HL-60 (cell line): ENCODE data around the gene SFMBT2.

Source experiments
- DNase-seq, 2 experiments: peaks; one replicate each; pipeline ENCODE4 v3.0.0-alpha.2; 2010 to 2020; ENCODE audit warnings: low read depth in 1 of 2, low spot score in 1 of 2
- H3K27ac ChIP-seq: fragments of 250-450 bp; sonication (Bioruptor Pico); replicated peaks from 2 replicates; pipeline ENCODE4 v1.5.1; 2020; ENCODE audit warnings: mild to moderate bottlenecking, moderate library complexity
- H3K27me3 ChIP-seq: fragments of 250-450 bp; sonication (Bioruptor Pico); 2 replicates; pipeline ENCODE4 v1.5.1; 2021; ENCODE audit warnings: mild to moderate bottlenecking, moderate library complexity; ENCODE audit not compliant: insufficient read depth, poor library complexity, severe bottlenecking
- H3K4me3 ChIP-seq: replicated peaks from 2 replicates; pipeline ENCODE4 v1.5.1; 2011; ENCODE audit warnings: mild to moderate bottlenecking, control low read depth, low read length; ENCODE audit not compliant: insufficient read depth
- CTCF ChIP-seq: IDR thresholded peaks from one replicate; pipeline ENCODE4 v1.5.1; 2011; ENCODE audit warnings: low read length, control low read depth, inconsistent platforms; ENCODE audit not compliant: insufficient read depth
- GABPA ChIP-seq: IDR thresholded peaks from 2 replicates; pipeline ENCODE4 v1.6.1; 2012; ENCODE audit warnings: low read depth
- POLR2AphosphoS5 ChIP-seq: IDR thresholded peaks from 2 replicates; pipeline ENCODE4 v1.6.1; 2012; ENCODE audit warnings: low read depth
- SPI1 ChIP-seq: IDR thresholded peaks from 2 replicates; pipeline ENCODE4 v1.6.1; 2012; ENCODE audit warnings: low read depth, mild to moderate bottlenecking, borderline replicate concordance
- TF ChIP-seq, protein P1 (sequence below): IDR thresholded peaks from 2 replicates; pipeline ENCODE4 v1.6.1; 2012; ENCODE audit warnings: low read depth; ENCODE audit not compliant: insufficient replicate concordance

Gene SFMBT2

GRCh38 chr10:7157091-7157490, 253.7 kb downstream of the SFMBT2 start:
- H3K27me3 ChIP-seq = no peaks in the 10 kb centered on the region
- TF ChIP-seq GABPA (no peak), POLR2AphosphoS5 (no peak)
- peak overlapping the region; percentile 33 for H3K27ac ChIP-seq
- H3K4me3 ChIP-seq = no peak overlapping the region
- DNase-seq = peak in 1 of 2 experiments; percentile 10

DNA sequence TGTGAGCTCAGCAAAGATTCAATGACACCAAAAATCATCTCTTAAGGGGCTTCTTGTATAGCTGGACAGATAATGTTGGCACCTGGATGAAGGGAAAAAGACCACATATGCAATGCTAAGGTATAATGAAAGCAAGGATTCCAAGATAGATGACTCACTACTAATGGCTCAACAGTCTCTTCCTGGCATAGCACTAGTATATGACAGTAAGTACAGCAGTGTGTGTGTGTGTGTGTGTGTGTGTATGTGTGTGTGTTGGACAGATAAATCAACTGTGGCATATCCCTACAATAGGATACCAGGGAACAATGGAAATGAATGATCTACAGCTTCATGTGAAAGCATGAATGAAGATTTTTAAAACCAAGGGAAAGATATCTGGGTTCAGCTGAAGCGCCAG, 257.1 kb downstream of the SFMBT2 start:
- H3K4me3 ChIP-seq = no peak overlapping the region
- DNase-seq = peak in 1 of 2 experiments; percentile 13
- H3K27me3 ChIP-seq = no peaks in the 10 kb centered on the region
- no peak for TF ChIP-seq CTCF
- no peak overlapping the region for H3K27ac ChIP-seq

DNA sequence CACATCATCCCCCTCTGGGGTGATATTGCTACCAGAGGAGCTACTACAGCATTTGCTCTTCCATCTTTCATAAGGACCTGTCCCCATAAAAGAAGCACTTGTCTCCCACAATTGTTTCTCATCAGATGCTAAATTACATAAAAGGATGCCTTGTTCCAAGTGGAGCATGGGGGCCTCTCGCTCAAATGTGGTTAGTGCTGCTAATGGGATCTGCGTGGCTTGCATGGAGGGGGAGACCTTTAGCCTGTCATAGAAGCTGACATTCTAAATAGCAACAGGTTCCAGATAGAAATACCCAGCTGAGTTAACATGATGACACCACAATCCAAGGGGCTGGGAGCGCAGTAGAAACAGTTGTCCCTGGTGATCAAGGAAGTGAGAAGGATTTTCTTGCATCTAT, 257.9 kb downstream of the SFMBT2 start:
- TF ChIP-seq SPI1 (no peak), POLR2AphosphoS5 (no peak), CTCF (no peak), GABPA (no peak)
- TF ChIP-seq, protein P1, sequence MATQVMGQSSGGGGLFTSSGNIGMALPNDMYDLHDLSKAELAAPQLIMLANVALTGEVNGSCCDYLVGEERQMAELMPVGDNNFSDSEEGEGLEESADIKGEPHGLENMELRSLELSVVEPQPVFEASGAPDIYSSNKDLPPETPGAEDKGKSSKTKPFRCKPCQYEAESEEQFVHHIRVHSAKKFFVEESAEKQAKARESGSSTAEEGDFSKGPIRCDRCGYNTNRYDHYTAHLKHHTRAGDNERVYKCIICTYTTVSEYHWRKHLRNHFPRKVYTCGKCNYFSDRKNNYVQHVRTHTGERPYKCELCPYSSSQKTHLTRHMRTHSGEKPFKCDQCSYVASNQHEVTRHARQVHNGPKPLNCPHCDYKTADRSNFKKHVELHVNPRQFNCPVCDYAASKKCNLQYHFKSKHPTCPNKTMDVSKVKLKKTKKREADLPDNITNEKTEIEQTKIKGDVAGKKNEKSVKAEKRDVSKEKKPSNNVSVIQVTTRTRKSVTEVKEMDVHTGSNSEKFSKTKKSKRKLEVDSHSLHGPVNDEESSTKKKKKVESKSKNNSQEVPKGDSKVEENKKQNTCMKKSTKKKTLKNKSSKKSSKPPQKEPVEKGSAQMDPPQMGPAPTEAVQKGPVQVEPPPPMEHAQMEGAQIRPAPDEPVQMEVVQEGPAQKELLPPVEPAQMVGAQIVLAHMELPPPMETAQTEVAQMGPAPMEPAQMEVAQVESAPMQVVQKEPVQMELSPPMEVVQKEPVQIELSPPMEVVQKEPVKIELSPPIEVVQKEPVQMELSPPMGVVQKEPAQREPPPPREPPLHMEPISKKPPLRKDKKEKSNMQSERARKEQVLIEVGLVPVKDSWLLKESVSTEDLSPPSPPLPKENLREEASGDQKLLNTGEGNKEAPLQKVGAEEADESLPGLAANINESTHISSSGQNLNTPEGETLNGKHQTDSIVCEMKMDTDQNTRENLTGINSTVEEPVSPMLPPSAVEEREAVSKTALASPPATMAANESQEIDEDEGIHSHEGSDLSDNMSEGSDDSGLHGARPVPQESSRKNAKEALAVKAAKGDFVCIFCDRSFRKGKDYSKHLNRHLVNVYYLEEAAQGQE = no peak
- DNase-seq = no peak
- Histone ChIP-seq H3K27ac (no peak overlapping the region), H3K4me3 (no peak overlapping the region), H3K27me3 (no peaks in the 10 kb centered on the region)

DNA sequence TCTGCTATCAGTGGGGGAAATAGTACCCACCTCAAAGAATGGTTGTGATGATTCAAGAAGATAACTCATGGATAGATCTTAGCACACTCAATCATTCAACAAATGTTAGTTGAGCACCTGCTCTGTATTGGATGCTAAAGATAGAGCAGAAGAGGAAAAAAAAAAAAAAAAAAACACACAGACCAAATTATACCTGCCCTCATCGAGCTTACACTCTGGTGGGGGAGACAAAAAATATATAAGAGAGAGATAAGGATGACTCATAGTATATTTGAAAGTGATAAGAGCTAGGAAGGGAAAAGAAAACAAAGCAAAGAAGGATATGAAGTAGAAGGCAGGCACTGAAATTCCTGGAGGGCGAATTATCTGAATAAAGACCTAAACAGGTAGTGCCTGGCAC, 258.5 kb downstream of the SFMBT2 start:
- Histone ChIP-seq H3K27ac (no peak overlapping the region), H3K4me3 (no peak overlapping the region), H3K27me3 (no peaks in the 10 kb centered on the region)
- TF ChIP-seq GABPA = no peak
- no peak for TF ChIP-seq SPI1
- no peak for TF ChIP-seq CTCF
- TF ChIP-seq, protein P1 = no peak
- no peak for TF ChIP-seq POLR2AphosphoS5
- DNase-seq = no peak
